ENCODE results near the gene C20orf204.

GRCh38 chr20:64056889-64057627 lies 21.1 kb downstream of the C20orf204 start:
- TF ChIP-seq CTCF (conservative IDR thresholded peaks at IDR 0.05 in 1 of 2, IDR thresholded peaks at IDR 0.05 in 1 of 2; ENCODE audit: extremely low read depth in 1 of 2, insufficient read depth in 1 of 2, low read depth in 1 of 2, low read length in 2 of 2) (no peak), EZH2 (IDR thresholded peaks at IDR 0.05; ENCODE audit: borderline replicate concordance, low read length) (no peak)
